ENCODE results near the gene GATA3. TPM values are rescaled to one million over a fixed set of nuclear protein-coding genes. Genes with fewer than 3 reads are reported as not detected.

The GATA3 gene
- total and polyA plus RNA-seq, 2 of the 8 experiments (the other 6 are each of a cell fraction or from before 2014, with no cell fraction given), result 0.02 to 0.43 TPM

GRCh38 chr10:8076933-8077332, 22.4 kb downstream of the GATA3 start:
- Histone ChIP-seq H3K9ac (replicated peaks in 1 of 4; ENCODE audit: extremely low read depth in 1 of 4, low read depth in 3 of 4, low read length in 3 of 4) (no peak overlapping the region), H2AFZ (ENCODE audit: low read length) (no peak overlapping the region), H3K4ac (replicated peaks; ENCODE audit: insufficient read length, low read depth, low read length) (no peak overlapping the region), H3K4me3 (ENCODE audit: extremely low read depth in 1 of 4, insufficient read depth in 2 of 4, low read depth in 3 of 4, low read length in 4 of 4) (no peak overlapping the region), H2BK12ac (ENCODE audit: low read depth, low read length) (no peak overlapping the region), H2BK15ac (ENCODE audit: low read length) (no peak overlapping the region), H2BK20ac (ENCODE audit: low read length) (no peak overlapping the region), H3K79me2 (ENCODE audit: control insufficient read depth in 1 of 2, insufficient read depth in 2 of 2, low read length in 2 of 2) (no peaks in the 10 kb centered on the region), H3K9me3 (ENCODE audit: insufficient read depth in 2 of 2, low read depth in 1 of 2, low read length in 1 of 2) (no peaks in the 10 kb centered on the region), H2BK120ac (replicated peaks; ENCODE audit: low read depth, low read length) (no peak overlapping the region), H3K4me1 (replicated peaks in 1 of 4; ENCODE audit: control insufficient read depth in 3 of 4, insufficient read depth in 4 of 4, low read length in 3 of 4) (peaks cover 0 to 4% (median 3%) of the 10 kb centered on the region in 4 experiments), H2BK5ac (ENCODE audit: low read depth, low read length) (no peak overlapping the region), H4K5ac (ENCODE audit: insufficient read length, low read depth, low read length) (no peak overlapping the region), H3K27me3 (replicated peaks in 1 of 4; ENCODE audit: control insufficient read depth in 3 of 4, extremely low read depth in 1 of 4, insufficient read depth in 3 of 4, low read length in 3 of 4) (no peaks in the 10 kb centered on the region), H3K23ac (ENCODE audit: insufficient read length) (no peak overlapping the region), H3K4me2 (ENCODE audit: insufficient read depth in 1 of 2, low read depth in 2 of 2, low read length in 2 of 2) (no peak overlapping the region), H3K18ac (ENCODE audit: extremely low read depth, low read length) (no peak overlapping the region), H3K27ac (ENCODE audit: low read depth, low read length) (no peak overlapping the region), H3K79me1 (ENCODE audit: low read depth, low read length) (no peaks in the 10 kb centered on the region), H4K8ac (ENCODE audit: extremely low read depth, insufficient read depth, low read length) (no peak overlapping the region), H2AK5ac (ENCODE audit: low read depth, low read length) (no peak overlapping the region), H3K36me3 (ENCODE audit: control insufficient read depth in 2 of 4, insufficient read depth in 4 of 4, low read length in 3 of 4) (no peaks in the 10 kb centered on the region), H3K23me2 (ENCODE audit: low read depth, low read length) (no peaks in the 10 kb centered on the region), H3K56ac (replicated peaks; ENCODE audit: insufficient read length, low read depth, low read length) (no peak overlapping the region), H4K20me1 (replicated peaks in 1 of 2; ENCODE audit: control insufficient read depth in 1 of 2, insufficient read depth in 2 of 2, low read length in 2 of 2) (no peaks in the 10 kb centered on the region), H3K14ac (ENCODE audit: insufficient read length) (no peak overlapping the region), H4K91ac (replicated peaks; ENCODE audit: insufficient read length, low read length) (no peak overlapping the region)
- TF ChIP-seq CREB1 (IDR thresholded peaks at IDR 0.05) (no peak), ZNF274 (IDR thresholded peaks at IDR 0.05; ENCODE audit: borderline replicate concordance, extremely low read depth, low read length) (no peak), RFX5 (IDR thresholded peaks at IDR 0.05; ENCODE audit: borderline replicate concordance, low read depth, low read length) (no peak), SP2 (IDR thresholded peaks at IDR 0.05; ENCODE audit: low read length) (no peak), EGR1 (IDR thresholded peaks at IDR 0.05; ENCODE audit: borderline replicate concordance, low read depth, low read length) (no peak), CTBP2 (IDR thresholded peaks at IDR 0.05; ENCODE audit: borderline replicate concordance, insufficient read depth, insufficient read length, low read length) (no peak)
- ChIA-PET CTCF (ENCODE audit: partially characterized antibody) (no interaction called here), POLR2A (ENCODE audit: partially characterized antibody) (no interaction called here)
- no peak for DNase-seq (ENCODE audit: low read depth in 1 of 2, low spot score in 2 of 2)
- no peak for FAIRE-seq
- 89% methylated on average over 4 of the region's 5 CpGs; no CpG with 5 or more reads in 1 of the 2 experiments for WGBS, 2 experiments (ENCODE audit: extremely low coverage in 1 of 2, insufficient coverage in 1 of 2, insufficient read length in 1 of 2, insufficient replicate concordance in 2 of 2, low coverage in 1 of 2, low lambda C conversion rate in 2 of 2, missing lambda C conversion rate in 1 of 2)

Measured in H1 (cell line).